Calu3 (cell line): Measurements from ENCODE around the gene CACNA1C. TPM values are rescaled to one million over a fixed set of nuclear protein-coding genes. Genes with fewer than 3 reads are reported as not detected.

Experiments
- BruUV-seq: library from RNA; stranded (reverse); fragments of 400-500 nt; replicated peaks from 2 replicates; lab custom pipeline; 2021; lab: Mats Ljungman, UMichigan
- CTCF ChIA-PET: fragments of 300-600 bp; sonication (Branson Sonifier 250); formaldehyde crosslinking; loops from one replicate; lab custom pipeline; 2022; ENCODE audit warnings: antibody characterized with exemption; lab: Charles Lee
- DNase-seq: peaks from one replicate; pipeline ENCODE4 v3.0.0; 2022
- H3K27ac Mint-ChIP-seq: one replicate; pipeline ENCODE4 v1.8.0; 2022; ENCODE audit warnings: mixed read lengths; ENCODE audit not compliant: unreplicated experiment
- H3K27me3 Mint-ChIP-seq: one replicate; pipeline ENCODE4 v1.8.0; 2022; ENCODE audit warnings: mixed read lengths; ENCODE audit not compliant: unreplicated experiment
- H3K36me3 Mint-ChIP-seq: one replicate; pipeline ENCODE4 v1.8.0; 2022; ENCODE audit warnings: mild to moderate bottlenecking, moderate library complexity, mixed read lengths; ENCODE audit not compliant: insufficient read depth, unreplicated experiment
- H3K4me1 Mint-ChIP-seq: one replicate; pipeline ENCODE4 v1.8.0; 2022; ENCODE audit warnings: mild to moderate bottlenecking, low read depth, mixed read lengths; ENCODE audit not compliant: unreplicated experiment
- H3K4me3 Mint-ChIP-seq: one replicate; pipeline ENCODE4 v1.8.0; 2022; ENCODE audit warnings: mild to moderate bottlenecking, low read depth, moderate library complexity, mixed read lengths; ENCODE audit not compliant: unreplicated experiment
- H3K9me3 Mint-ChIP-seq: one replicate; pipeline ENCODE4 v1.8.0; 2022; ENCODE audit warnings: low read depth, mixed read lengths; ENCODE audit not compliant: unreplicated experiment
- intact Hi-C: fragments of 100-400 bp; cut with micrococcal nuclease; formaldehyde crosslinking; loops from one replicate; pipeline ENCODE4 v1.10.0; 2022; ENCODE audit not compliant: unreplicated experiment
- total RNA-seq: library from RNA; stranded (reverse); gene quantifications from 2 replicates; pipeline ENCODE4 v1.2.3, GENCODE V29; 2022
- TF ChIP-seq, protein P1 (sequence below): fragments of 200-600 bp; IDR thresholded peaks from one replicate; pipeline ENCODE4 v1.8.0; 2022; ENCODE audit warnings: antibody characterized with exemption; ENCODE audit not compliant: unreplicated experiment

The CACNA1C gene
- total RNA-seq, 1 experiment from 2014 or later: not detected

DNA sequence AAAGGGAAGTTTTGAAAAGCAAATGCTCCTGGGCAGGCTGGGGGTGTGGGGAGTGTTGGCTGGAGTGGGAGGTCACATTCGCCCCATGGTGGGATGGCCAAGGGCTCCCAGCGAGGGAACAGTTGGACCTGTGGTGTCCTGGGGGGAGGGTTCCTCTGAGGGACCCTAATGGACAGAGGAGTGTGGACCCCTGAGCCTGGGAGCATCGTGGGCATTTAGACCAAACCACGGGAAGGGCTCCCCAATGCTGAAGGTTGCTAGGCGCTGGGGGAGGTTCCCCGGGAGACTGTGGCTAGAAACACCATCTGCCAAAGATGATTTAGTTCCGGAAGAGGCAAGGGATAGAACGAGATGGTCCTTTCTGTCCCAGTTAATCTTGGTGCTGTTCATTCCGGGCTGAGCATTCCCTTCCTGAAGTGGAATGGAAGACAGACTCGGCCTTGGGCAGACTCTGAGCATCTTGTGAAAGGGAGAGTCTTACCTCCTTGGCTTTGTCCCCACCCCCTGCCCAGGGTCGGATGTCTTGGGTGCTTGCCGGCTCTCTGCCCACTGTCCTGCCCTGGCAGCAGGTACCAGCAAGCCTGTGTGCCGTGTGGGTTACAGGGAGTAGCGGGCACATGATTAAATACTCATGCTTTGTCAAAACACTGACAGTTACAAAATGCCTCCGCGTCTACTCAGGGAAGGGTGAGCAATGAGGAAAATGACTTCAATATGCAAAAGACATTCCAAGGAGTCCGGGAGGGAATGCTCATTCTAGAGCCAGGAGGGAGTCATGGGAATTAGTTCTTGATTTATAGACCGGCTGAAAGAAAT lies 215.9 kb downstream of the CACNA1C start:
- no peaks in the 10 kb centered on the region for H3K27me3 Mint-ChIP-seq
- H3K4me3 Mint-ChIP-seq: no peak overlapping the region
- H3K36me3 Mint-ChIP-seq: peaks cover 4% of the 10 kb centered on the region
- TF ChIP-seq, protein P1, sequence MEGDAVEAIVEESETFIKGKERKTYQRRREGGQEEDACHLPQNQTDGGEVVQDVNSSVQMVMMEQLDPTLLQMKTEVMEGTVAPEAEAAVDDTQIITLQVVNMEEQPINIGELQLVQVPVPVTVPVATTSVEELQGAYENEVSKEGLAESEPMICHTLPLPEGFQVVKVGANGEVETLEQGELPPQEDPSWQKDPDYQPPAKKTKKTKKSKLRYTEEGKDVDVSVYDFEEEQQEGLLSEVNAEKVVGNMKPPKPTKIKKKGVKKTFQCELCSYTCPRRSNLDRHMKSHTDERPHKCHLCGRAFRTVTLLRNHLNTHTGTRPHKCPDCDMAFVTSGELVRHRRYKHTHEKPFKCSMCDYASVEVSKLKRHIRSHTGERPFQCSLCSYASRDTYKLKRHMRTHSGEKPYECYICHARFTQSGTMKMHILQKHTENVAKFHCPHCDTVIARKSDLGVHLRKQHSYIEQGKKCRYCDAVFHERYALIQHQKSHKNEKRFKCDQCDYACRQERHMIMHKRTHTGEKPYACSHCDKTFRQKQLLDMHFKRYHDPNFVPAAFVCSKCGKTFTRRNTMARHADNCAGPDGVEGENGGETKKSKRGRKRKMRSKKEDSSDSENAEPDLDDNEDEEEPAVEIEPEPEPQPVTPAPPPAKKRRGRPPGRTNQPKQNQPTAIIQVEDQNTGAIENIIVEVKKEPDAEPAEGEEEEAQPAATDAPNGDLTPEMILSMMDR: no peak
- no peaks in the 10 kb centered on the region for H3K9me3 Mint-ChIP-seq
- CTCF ChIA-PET: no interaction called here
- intact Hi-C loops: no loop called here
- BruUV-seq: no TSS peak
- H3K27ac Mint-ChIP-seq: no peak overlapping the region
- no peak for DNase-seq
- H3K4me1 Mint-ChIP-seq: no peaks in the 10 kb centered on the region

DNA sequence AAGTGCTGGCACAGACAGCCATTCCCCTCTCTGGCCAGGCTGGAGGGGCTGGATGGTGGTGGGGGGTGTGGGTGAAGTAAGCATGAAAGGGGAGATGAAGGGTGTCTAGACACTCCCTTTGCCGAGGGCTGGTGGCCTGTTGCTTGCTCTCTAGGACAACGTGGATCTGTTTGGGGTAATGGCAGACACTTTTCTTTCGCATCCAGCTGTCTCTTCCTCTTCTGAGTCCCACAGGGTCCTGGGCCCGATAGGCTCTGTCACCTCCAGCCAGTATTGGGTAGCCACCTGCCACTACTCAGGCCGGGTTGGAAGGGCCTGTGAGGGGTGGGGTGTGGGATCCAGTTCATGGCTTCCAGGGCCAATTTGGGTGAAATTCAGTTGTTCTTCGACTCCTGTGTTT lies 218.1 kb downstream of the CACNA1C start:
- CTCF ChIA-PET: no interaction called here
- H3K27ac Mint-ChIP-seq: no peak overlapping the region
- no peaks in the 10 kb centered on the region for H3K9me3 Mint-ChIP-seq
- no TSS peak for BruUV-seq
- no peaks in the 10 kb centered on the region for H3K27me3 Mint-ChIP-seq
- no peaks in the 10 kb centered on the region for H3K4me1 Mint-ChIP-seq
- TF ChIP-seq, protein P1: no peak
- intact Hi-C loops: no loop called here
- no peak overlapping the region for H3K4me3 Mint-ChIP-seq
- H3K36me3 Mint-ChIP-seq: peaks cover 4% of the 10 kb centered on the region
- DNase-seq: no peak

DNA sequence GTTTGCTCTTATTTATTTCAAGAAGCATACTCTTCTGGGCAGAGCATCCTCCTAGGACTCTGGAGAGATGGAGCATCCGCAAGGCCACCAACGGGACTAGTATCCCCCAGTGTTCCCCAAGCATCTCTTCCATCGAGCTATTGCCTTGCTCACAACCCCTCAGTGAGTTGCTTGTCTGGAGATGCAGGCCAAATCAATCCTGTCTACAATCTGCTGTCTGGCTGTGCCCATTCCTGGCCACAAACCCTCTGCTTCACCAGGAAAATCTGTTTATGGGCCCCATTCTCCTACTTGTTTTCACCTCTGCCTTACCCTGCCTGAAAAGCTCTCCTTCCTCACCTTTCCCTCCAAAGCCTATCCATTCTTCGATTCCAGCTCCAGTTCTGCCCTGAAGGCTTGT lies 219.2 kb downstream of the CACNA1C start:
- no peaks in the 10 kb centered on the region for H3K9me3 Mint-ChIP-seq
- no TSS peak for BruUV-seq
- no peak overlapping the region for H3K4me3 Mint-ChIP-seq
- TF ChIP-seq, protein P1: no peak
- H3K4me1 Mint-ChIP-seq: no peaks in the 10 kb centered on the region
- CTCF ChIA-PET: no interaction called here
- no peak overlapping the region for H3K27ac Mint-ChIP-seq
- intact Hi-C loops: no loop called here
- H3K36me3 Mint-ChIP-seq: peaks cover 4% of the 10 kb centered on the region
- no peaks in the 10 kb centered on the region for H3K27me3 Mint-ChIP-seq
- DNase-seq: no peak

DNA sequence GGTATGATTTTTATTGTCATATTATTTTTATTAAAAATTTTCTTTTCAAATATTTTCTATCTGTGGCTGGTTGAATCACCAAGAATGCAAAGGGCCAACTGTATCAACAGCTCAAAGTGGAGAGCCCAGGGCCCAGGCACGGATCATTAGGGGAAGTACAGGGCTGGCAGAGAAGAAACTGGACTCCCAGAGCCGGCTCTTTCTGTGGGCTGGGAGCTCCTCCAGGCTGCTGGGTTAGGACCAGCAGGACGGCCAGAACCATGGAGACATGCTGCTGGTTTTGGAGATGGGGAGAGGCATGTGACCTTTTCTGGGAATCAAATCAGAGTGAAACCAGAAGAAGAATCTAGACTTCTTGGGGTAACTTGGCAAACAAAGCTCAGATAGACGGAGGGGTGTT lies 220.5 kb downstream of the CACNA1C start:
- H3K36me3 Mint-ChIP-seq: peaks cover 4% of the 10 kb centered on the region
- no peaks in the 10 kb centered on the region for H3K27me3 Mint-ChIP-seq
- H3K4me3 Mint-ChIP-seq: no peak overlapping the region
- DNase-seq: no peak
- H3K9me3 Mint-ChIP-seq: no peaks in the 10 kb centered on the region
- H3K27ac Mint-ChIP-seq: no peak overlapping the region
- TF ChIP-seq, protein P1: no peak
- intact Hi-C loops: no loop called here
- BruUV-seq: no TSS peak
- CTCF ChIA-PET: no interaction called here
- H3K4me1 Mint-ChIP-seq: no peaks in the 10 kb centered on the region
